ENCODE results near the gene DLGAP1. TPM values are rescaled to one million over a fixed set of nuclear protein-coding genes. Genes with fewer than 3 reads are reported as not detected.

The DLGAP1 gene
- total and polyA plus RNA-seq, 2 of the 4 experiments (the other 2 are of a cell fraction) = under 0.01 to 0.09 TPM

- TF ChIP-seq RFX5 (IDR thresholded peaks at IDR 0.05; ENCODE audit: low read depth, low read length) (no peak), RAD21 (IDR thresholded peaks at IDR 0.05; ENCODE audit: low read length) (no peak)
- H3K4me3 ChIP-seq (ENCODE audit: insufficient read depth, low read depth, low read length) = no peak overlapping the region
- H2BK5ac ChIP-seq (ENCODE audit: low read depth, low read length, poor library complexity, severe bottlenecking) = no peak overlapping the region
- no peak overlapping the region for H2AK5ac ChIP-seq (ENCODE audit: low read depth, low read length)
- ATAC-seq (ENCODE audit: low read depth) (no peak), DNase-seq (no peak)
- H3K27ac ChIP-seq (ENCODE audit: insufficient read depth, low read length) = no peak overlapping the region
- H4K5ac ChIP-seq (ENCODE audit: low read depth, low read length) = no peak overlapping the region
- H3K27me3 ChIP-seq (ENCODE audit: control insufficient read depth, insufficient read depth, low read length) = no peaks in the 10 kb centered on the region
- WGBS, 2 experiments (ENCODE audit: extremely low coverage in 2 of 2, insufficient read length in 1 of 2) = 100% methylated on average over 1 of the region's 8 CpGs; no CpG with 5 or more reads in 1 of the 2 experiments
- no TSS peak for BruUV-seq (replicated peaks)
- no peaks in the 10 kb centered on the region for H3K79me1 ChIP-seq (ENCODE audit: low read depth in 1 of 2, low read length in 2 of 2)
- no peak overlapping the region for H3K4me2 ChIP-seq (ENCODE audit: low read depth, low read length)
- no peaks in the 10 kb centered on the region for H3K36me3 ChIP-seq (ENCODE audit: control insufficient read depth, insufficient read depth, low read length)
- dilution Hi-C loops (cut with HindIII; ENCODE audit: low sequenced_read_pairs, unreplicated experiment) = no loop called here
- no peak overlapping the region for H4K91ac ChIP-seq (ENCODE audit: insufficient read depth, low read depth, low read length)
- H2BK20ac ChIP-seq (ENCODE audit: low read depth, low read length) = no peak overlapping the region
- no peak overlapping the region for H2AFZ ChIP-seq (replicated peaks; ENCODE audit: low read length, poor library complexity)
- no peak overlapping the region for H3K23ac ChIP-seq (ENCODE audit: low read depth, low read length)
- H2AK9ac ChIP-seq (replicated peaks; ENCODE audit: low read depth, low read length, poor library complexity) = no peak overlapping the region
- no peak overlapping the region for H3K4ac ChIP-seq (ENCODE audit: low read depth, low read length)
- H3K56ac ChIP-seq (ENCODE audit: extremely low read depth, insufficient read depth, low read length) = no peak overlapping the region
- H3K14ac ChIP-seq (replicated peaks; ENCODE audit: low read depth, low read length) = no peak overlapping the region
- in situ Hi-C loops (cut with MboI; ENCODE audit: low sequenced_read_pairs) = no loop called here
- intact Hi-C loops (cut with micrococcal nuclease) = no loop called here
- H3K18ac ChIP-seq (ENCODE audit: low read depth, low read length) = no peak overlapping the region
- no peak overlapping the region for H3K9ac ChIP-seq (ENCODE audit: low read depth, low read length)
- no peaks in the 10 kb centered on the region for H3K9me1 ChIP-seq (ENCODE audit: insufficient read depth, low read length)
- POLR2A ChIA-PET (ENCODE audit: unreplicated experiment) = interaction anchor here (0.6 kb wide), 1 partner anchor 223 kb away, joined by 3 read pairs; no protein-coding TSS in a partner anchor
- H4K8ac ChIP-seq (ENCODE audit: low read depth in 2 of 2, low read length in 2 of 2) = no peak overlapping the region
- no peak overlapping the region for H2BK15ac ChIP-seq (ENCODE audit: low read depth, low read length)
- CTCF ChIA-PET = interaction anchor here (1.2 kb wide), 1 partner anchor 9 kb away, joined by 3 read pairs; no protein-coding TSS in a partner anchor
- H3K9me3 ChIP-seq (ENCODE audit: control insufficient read depth, insufficient read depth, low read length) = peaks cover 3% of the 10 kb centered on the region; the same call in 1 of the 2 replicates
- H2BK120ac ChIP-seq (ENCODE audit: low read depth, low read length) = no peak overlapping the region
- H3K4me1 ChIP-seq (ENCODE audit: control insufficient read depth, insufficient read depth, low read length) = peaks cover 5% of the 10 kb centered on the region
- no peaks in the 10 kb centered on the region for H4K20me1 ChIP-seq (ENCODE audit: insufficient read depth, low read length)
Measured at GRCh38 chr18:3675994-3676393, 779.1 kb downstream of the DLGAP1 start.
